Superior temporal gyrus (tissue), 1 donor: ENCODE measurements around the gene SOX18.
"Not testable (repeated sequence)": the region's sequence is repeated elsewhere in the genome, so short reads cannot be mapped to it uniquely, and the experiment has no call there.

Experiments
- DNase-seq: peaks from one replicate; pipeline ENCODE4 v3.0.0-alpha.2; 2016; ENCODE audit errors: extremely low spot score

SOX18 gene

DNA sequence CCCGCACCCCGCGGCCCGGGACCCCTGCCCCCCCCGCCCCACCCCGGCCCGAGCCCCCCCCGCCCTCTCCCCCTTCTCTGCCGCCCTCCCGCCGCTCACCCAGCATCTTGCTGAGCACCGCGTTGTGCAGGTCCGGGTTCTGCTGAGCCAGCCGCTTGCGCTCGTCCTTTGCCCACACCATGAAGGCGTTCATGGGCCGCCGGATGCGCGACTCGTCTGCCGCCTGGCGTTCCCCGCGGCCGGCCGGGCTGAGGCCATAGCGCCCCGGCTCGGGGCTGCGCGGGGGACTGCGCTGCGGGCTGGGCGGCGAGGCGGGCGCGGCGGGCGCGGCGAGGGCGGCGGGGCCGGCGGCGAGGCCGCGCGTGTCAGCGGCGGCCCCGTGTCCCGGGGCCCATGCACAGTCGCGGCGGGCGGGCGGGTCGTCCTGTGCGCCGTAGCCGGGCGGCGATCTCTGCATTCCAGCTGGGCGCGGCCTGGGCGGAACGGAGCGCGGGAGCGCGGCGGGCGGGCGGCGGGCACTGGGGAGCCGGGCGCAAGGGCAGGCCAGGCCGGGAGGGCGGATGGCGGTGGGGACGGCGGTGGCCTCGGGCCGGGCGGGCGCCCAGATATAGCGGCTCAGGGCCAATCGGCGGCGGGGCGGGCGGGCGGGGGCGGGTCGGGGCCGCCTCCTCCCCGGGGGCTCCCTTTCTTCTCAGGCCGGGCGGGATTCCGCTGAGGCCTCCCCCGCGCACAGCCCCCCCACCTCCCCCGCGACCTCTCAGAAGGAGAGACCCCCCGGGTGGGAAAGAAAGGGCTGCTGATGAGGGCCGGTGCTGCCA lies at the start of gene SOX18:
Gene SOX18 (minus strand): TSS at position 580 of the 818 bp plus-strand sequence. CDS start 123 bp downstream, at position 457.
- DNase-seq = no peak

DNA sequence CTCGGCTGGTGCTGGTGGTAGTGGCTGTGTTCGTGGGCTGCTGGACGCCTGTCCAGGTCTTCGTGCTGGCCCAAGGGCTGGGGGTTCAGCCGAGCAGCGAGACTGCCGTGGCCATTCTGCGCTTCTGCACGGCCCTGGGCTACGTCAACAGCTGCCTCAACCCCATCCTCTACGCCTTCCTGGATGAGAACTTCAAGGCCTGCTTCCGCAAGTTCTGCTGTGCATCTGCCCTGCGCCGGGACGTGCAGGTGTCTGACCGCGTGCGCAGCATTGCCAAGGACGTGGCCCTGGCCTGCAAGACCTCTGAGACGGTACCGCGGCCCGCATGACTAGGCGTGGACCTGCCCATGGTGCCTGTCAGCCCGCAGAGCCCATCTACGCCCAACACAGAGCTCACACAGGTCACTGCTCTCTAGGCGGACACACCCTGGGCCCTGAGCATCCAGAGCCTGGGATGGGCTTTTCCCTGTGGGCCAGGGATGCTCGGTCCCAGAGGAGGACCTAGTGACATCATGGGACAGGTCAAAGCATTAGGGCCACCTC lies 49.1 kb upstream of the SOX18 start:
- DNase-seq = no peak

DNA sequence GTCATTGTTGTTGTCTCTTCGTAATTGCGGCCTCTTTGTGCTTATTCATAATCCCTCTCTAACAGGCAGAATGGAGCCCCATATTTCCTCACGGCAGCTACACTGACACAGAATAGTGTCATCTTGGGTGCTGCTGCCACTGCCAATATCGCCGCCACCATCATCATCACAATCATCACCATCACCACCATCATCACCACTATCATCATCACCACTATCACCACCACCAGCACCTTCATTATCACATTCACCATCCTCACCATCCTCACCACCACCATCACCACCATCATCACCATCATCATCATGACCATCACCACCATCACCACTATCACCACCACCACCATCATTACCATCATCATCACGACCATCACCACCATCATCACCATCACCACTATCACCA lies 47.1 kb upstream of the SOX18 start:
- no peak for DNase-seq

DNA sequence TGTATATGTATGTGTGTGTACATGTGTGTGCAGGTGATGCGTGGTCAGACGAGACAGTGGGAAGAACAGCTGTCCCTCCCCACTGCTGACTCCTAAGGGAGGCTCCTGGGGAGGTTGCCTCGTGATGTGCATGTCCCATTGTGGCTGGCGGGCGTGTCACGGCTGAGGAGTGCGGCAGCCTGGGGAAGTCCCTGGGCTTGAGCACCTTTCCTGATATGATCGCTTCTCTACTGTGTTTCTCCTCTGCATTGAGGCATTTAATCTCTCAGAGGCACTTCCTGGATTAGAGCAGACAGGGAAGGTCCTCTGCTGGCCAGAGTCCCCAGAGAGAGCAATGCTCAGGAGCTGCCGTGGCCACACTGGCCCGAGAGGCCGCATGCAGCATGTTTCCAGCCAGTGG lies 46.5 kb upstream of the SOX18 start:
- no peak for DNase-seq

DNA sequence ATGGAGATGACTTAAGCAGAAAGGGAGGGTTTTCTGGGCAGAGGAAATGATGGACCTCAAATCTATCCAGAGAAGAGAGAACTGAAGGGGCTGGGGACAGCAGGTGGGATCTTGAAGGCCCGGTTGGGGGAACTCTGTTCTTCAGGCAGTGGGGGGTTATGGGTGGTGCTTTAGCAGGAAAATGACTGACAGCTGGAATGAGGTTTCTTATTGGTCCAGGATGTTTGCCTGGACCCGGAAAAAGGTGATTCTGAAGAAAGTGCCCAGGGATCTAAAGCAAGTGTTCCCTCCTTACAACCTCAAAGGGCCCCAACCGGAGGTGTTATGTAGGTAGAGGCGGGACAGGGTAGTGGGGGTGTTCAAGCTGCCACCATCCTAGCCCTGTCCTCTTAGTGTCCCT lies 46.0 kb upstream of the SOX18 start:
- no peak for DNase-seq

DNA sequence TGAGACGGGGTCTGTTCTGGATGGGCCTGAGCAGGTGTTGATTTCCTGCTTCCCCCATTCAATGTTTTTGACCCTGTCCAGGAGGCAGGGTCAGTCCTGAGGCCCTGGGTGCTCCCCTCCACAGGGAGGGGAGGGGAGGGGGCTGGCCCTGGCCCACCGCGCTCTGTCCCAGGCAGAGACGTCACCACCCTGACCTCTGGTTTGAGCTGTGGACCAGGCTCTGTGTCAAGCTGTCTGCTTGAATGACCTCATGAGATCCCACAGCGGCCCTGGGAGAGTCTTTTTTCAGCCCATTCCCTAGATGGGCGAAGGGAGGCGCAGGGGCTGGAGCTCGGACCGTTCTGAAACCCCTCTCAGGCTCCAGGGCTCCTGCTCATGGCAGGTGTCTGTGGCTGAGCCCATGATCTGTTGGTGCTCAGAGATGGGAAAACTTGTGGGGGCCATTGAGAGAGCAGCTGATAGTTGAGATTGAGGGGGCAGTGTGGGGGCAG lies 43.6 kb upstream of the SOX18 start:
- DNase-seq = no peak

- DNase-seq = no peak
These were observed 43.0 kb upstream of the SOX18 start for GRCh38 chr20:64092258-64093012.

DNA sequence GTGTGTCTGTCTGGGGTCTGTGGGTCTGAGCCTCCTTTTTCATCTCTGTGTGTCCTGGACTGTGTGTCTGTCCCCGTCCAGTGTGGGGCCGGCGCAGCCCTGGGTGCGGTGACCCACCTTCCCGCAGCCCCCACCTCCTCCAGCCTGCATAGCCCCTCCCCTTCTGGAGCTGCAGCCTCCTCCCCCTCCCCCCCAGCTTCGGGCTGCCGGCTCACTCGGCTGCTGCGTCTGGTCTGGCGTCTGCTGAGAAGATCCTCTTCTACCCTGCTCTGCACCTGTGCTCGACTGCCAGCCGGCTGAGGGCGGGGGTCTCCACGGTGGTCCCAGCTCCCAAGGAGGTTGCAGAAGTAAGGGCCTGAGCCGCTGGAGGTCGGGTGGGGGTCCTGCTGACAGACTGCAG lies 42.3 kb upstream of the SOX18 start:
- no peak for DNase-seq

- no peak for DNase-seq
These were observed 41.9 kb upstream of the SOX18 start for GRCh38 chr20:64091340-64091739.

DNA sequence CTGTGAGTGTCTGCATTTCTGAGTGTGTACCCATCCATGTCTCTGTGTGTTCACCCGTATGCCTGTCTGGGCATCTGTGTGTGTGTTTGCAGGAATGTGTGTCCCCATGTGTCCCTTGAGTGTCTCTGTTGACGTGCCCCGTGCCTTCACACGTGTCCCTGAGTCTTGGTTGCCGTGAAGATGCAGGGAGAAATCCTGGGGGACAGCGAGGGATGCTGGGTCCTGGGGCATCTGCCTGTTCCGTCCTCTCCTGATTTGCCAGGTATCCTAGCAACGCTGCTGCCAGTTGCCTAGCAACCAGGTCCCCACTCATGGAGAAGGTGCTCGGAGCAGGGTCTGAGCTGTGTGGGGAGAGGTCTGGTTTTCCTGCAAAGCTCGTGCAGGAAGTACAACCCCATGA lies 40.7 kb upstream of the SOX18 start:
- DNase-seq = peak; percentile 57

DNA sequence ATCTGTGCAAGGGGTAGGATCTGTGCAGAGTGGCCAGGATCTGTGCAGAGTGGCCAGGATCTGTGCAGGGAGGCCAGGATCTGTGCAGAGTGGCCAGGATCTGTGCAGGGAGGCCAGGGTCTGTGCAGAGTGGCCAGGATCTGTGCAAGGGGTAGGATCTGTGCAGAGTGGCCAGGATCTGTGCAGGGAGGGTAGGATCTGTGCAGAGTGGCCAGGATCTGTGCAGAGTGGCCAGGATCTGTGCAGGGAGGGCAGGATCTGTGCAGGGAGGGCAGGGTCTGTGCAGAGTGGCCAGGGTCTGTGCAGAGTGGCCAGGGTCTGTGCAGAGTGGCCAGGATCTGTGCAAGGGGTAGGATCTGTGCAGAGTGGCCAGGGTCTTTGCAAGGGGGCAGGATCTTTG lies 39.1 kb upstream of the SOX18 start:
- not testable (repeated sequence) for DNase-seq

DNA sequence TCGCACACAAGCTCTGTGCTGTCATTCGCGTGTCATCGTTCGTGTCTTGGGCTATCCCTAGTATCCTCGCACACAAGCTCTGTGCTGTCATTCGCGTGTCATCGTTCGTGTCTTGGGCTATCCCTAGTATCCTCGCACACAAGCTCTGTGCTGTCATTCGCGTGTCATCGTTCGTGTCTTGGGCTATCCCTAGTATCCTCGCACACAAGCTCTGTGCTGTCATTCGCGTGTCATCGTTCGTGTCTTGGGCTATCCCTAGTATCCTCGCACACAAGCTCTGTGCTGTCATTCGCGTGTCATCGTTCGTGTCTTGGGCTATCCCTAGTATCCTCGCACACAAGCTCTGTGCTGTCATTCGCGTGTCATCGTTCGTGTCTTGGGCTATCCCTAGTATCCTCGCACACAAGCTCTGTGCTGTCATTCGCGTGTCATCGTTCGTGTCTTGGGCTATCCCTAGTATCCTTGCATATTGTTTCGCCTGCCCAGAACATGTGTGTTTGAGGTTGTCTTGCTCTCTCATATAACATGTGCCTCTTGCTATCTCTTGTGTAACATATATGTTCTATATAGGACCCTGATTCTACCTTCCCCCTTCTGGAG lies 37.9 kb upstream of the SOX18 start:
- not testable (repeated sequence) for DNase-seq

- no peak for DNase-seq
These were observed 37.4 kb upstream of the SOX18 start for GRCh38 chr20:64086801-64087200.

DNA sequence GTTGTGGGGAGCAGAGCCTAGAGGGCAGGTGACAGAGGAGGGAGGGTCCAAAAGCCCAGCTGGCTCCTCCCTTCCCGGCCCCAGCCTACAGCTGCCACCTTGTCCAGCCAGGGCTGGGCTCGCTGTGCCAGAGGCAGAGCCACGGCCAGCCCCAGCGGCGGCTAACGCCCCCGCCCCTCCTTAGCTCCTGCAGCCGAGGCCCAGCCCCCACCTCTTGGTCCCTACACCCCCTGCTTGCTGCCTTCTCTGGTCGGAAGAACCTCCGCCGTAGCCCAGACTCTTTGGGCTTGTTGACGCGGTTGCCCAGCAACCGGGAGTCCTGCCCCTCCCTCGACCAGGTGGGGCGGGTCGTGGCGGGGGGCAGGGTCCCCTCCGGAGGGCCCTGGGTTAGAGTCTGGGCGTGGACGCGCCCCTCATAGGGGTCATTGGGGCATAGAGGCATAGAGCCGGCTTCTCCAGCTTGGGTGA lies 35.3 kb upstream of the SOX18 start:
- DNase-seq = no peak

- no peak for DNase-seq
These were observed 34.6 kb upstream of the SOX18 start, which contains the start of gene LKAAEAR1 for GRCh38 chr20:64083804-64084684. Gene LKAAEAR1 (minus strand): TSS chr20:64084398. CDS start chr20:64084219, 179 bp downstream.

DNA sequence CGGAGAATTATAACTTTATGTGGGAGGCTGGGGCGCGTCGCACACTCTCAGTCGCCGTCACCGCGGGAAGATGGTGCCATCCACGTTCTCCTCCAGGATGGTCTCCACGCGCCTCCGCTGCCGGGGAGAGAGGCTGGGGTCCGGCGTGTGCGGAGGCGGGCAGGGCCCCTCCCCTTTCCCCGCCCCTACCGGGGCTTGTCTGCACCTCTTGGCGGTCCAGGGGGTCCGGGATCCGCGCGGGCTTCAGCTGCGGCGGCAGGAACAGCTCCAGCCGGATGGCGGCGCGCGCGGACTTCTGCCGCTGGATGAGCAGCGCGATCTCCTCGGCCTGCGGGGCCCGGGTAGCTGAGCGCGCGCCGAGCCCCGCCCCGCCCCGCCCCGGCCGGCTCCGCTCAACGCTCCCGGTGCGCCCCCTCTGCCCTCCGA lies 34.0 kb upstream of the SOX18 start:
- DNase-seq = peak; percentile 67

DNA sequence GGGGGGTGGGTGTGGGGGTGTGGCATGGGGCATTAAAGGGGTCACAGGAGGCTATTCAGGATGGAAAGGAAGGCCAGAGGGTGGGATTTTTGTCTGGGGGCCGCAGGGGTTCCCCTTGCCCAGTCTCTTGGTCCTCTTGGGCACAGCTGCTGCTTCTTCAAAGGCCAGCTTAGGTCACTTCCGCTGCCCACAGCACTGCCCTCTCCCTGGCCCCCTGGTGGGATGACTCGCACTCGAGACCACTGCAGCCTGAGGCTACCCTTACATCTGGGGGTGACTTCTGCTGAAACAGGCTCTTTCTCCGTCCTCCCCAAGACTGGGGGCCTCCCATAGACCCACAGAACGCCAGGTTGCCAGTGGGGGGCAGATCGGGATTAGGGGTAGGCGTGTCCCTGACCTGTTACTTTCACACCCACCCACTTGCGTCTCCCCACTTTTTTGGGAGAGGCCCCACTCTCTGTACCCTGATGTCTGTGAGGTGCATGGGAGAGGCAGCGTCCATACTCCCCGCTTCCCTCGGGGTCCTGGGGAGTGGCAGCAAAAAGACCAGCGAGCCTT lies 33.5 kb upstream of the SOX18 start:
- DNase-seq = no peak

DNA sequence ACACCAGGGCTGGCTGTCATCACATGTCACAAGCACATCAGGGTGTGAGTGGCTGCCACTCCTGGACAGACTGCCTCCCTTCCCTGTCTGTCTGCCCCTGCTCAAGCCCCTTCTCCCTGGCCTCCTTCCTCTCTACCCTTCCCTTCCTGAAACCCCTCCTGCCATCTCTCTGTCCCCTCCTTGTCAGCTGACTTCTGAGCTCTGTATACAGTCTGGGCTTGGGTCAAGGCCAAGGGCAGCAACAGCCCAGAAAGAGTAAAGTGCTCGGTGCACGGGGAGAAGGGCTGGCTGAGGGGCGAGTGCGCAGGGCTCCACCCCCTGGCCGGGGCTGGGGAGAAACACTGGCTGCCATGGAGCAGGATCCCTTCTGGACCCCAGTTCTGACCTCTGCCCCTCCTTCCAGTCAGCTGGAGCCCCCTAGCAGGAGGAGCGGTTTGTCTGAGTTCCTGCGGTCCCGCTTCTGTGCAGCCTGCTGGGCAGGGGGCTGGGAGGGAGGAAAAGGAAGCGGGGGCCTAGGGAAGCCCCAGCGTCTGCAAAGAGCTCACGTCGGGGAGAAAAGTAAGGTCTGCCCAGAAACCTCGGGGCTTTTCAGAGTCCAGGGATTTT lies 32.8 kb upstream of the SOX18 start:
- DNase-seq = no peak

DNA sequence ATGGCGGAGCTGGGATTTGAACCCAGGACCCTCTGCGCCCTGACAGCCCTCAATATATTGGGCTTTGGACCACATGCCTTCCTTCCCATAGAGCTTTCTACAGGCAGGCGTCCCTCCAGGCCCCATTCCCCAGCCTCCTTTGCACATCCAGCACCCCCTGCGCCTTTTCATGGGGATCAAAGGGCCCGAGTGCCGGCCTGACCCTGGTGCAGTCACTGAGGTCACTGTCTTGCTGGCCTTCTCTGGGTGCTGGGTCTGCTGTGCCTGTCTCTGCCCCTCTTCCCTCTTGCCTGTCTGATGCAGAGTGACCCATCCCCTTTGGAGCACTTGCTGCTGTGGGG lies 32.2 kb upstream of the SOX18 start:
- DNase-seq = no peak
